ENCODE measurements around the gene UBE2G2. TPM values are rescaled to one million over a fixed set of nuclear protein-coding genes. Genes with fewer than 3 reads are reported as not detected.

UBE2G2 gene
- total and polyA plus RNA-seq, 10 donors: 39.4 to 125 (median 84.5) TPM

- Histone ChIP-seq H3K9me3 (peaks cover 0 to 13% (median 0%) of the 10 kb centered on the region in 8 donors), H3K4me3 (no peak overlapping the region), H3K27me3 (replicated peaks in 1 of 7) (peaks cover 0 to 16% (median 0%) of the 10 kb centered on the region in 7 donors), H3K4me1 (no peaks in the 10 kb centered on the region), H3K27ac (no peak overlapping the region), H3K36me3 (no peaks in the 10 kb centered on the region)
- 85 to 90% (median 88%) methylated on average over 23 of the region's 23 CpGs for WGBS, 5 donors
- TF ChIP-seq POLR2A (IDR thresholded peaks at IDR 0.05) (no peak), POLR2AphosphoS5 (IDR thresholded peaks at IDR 0.05) (no peak), CTCF (IDR thresholded peaks at IDR 0.05 in 8 of 11, conservative IDR thresholded peaks at IDR 0.05 in 3 of 11) (no peak)
- DNase-seq: no peak
- intact Hi-C loops (cut with DNase I; ENCODE audit: low total_unique reads): no loop called here
Measured at GRCh38 chr21:44756423-44757185, 45.0 kb downstream of the UBE2G2 start.

GRCh38 chr21:44755227-44755626 lies 46.4 kb downstream of the UBE2G2 start:
- Histone ChIP-seq H3K27ac (no peak overlapping the region), H3K27me3 (replicated peaks in 1 of 7) (peaks cover 0 to 30% (median 2%) of the 10 kb centered on the region in 7 donors), H3K36me3 (no peaks in the 10 kb centered on the region), H3K9me3 (peaks cover 0 to 13% (median 0%) of the 10 kb centered on the region in 8 donors), H3K4me3 (no peak overlapping the region), H3K4me1 (no peaks in the 10 kb centered on the region)
- TF ChIP-seq CTCF (IDR thresholded peaks at IDR 0.05 in 8 of 11, conservative IDR thresholded peaks at IDR 0.05 in 3 of 11) (peak in 1 of 11 experiments; percentile 13), POLR2AphosphoS5 (IDR thresholded peaks at IDR 0.05) (no peak)
- no peak for DNase-seq
- intact Hi-C loops (cut with DNase I; ENCODE audit: low total_unique reads): no loop called here
- 50 to 93% (median 69%) methylated on average over 5 of the region's 5 CpGs for WGBS, 5 donors

- intact Hi-C loops (cut with DNase I; ENCODE audit: low total_unique reads): no loop called here
- DNase-seq: no peak
- 76 to 93% (median 90%) methylated on average over 14 to 19 of the region's 19 CpGs for WGBS, 5 donors
Measured at GRCh38 chr21:44753357-44753756, 48.3 kb downstream of the UBE2G2 start.

More at GRCh38 chr21:44753357-44753756, 48.3 kb downstream of the UBE2G2 start:
- peaks cover 0 to 13% (median 0%) of the 10 kb centered on the region in 8 donors for H3K9me3 ChIP-seq
- no peaks in the 10 kb centered on the region for H3K4me1 ChIP-seq
- no peak overlapping the region for H3K27ac ChIP-seq
- H3K4me3 ChIP-seq: no peak overlapping the region
- H3K36me3 ChIP-seq: no peaks in the 10 kb centered on the region
- H3K27me3 ChIP-seq (replicated peaks in 1 of 7): peaks cover 0 to 41% (median 5%) of the 10 kb centered on the region in 7 donors
- TF ChIP-seq POLR2A (IDR thresholded peaks at IDR 0.05) (no peak), POLR2AphosphoS5 (IDR thresholded peaks at IDR 0.05) (no peak), CTCF (IDR thresholded peaks at IDR 0.05 in 8 of 11, conservative IDR thresholded peaks at IDR 0.05 in 3 of 11) (no peak)

Measured in spleen (tissue), 11 donors.